Activated CD4-positive, alpha-beta T cell treated with anti-CD3 and anti-CD28 coated beads, Interleukin-2, Interleukin-4, amounts not matched to agents 100 ng/mL and 50 ng/mL, durations not matched to agents 16 hours and 8 hours (primary cell): ENCODE data around the gene ELFN2.
A peak's percentile ranks its signal among the peaks of the same experiment; 100 is the strongest.

Source experiments
- DNase-seq: peaks from one replicate; pipeline ENCODE4 v3.0.0-alpha.2; 2020; ENCODE audit warnings: low spot score

ELFN2 gene

GRCh38 chr22:37455896-37456295 lies 28.6 kb upstream of the ELFN2 start:
- no peak for DNase-seq

- DNase-seq: no peak
Measured at GRCh38 chr22:37454857-37455686, 27.8 kb upstream of the ELFN2 start.

GRCh38 chr22:37453696-37454095 lies 26.4 kb upstream of the ELFN2 start:
- no peak for DNase-seq

GRCh38 chr22:37451218-37451617 lies 23.9 kb upstream of the ELFN2 start:
- no peak for DNase-seq

DNA sequence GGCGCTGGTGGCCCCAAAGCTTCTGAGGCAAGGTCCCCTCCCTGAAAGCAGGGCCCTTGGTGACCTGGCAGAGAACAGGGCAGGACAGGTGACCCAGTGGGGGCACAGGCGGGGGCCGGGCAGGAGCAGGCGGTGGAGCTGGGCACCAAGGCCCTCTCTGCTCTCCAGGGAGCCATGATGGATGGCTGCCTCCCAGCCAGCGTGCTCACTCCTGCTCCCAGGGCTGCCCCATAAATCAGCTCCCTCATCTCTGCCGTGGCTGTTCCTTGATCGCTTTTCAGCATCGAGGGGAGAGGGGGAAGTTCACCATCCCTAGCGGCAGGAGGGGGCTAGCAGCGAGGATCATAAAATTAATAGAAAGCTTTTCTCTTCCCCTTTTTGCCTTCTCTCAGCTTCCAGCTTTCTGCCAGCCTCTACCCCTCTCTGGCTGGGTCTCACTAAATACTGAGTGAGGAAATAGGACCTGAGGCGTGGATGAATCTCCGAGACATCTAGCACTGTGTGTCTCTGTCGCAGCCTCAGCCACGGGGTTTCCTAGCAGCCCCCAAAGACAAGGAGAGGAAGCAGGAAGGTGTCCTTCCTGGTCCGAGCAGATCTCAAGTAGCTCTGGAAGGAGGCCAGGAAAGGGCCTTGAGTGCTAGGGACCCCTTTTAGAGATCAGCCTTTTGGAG lies 22.2 kb upstream of the ELFN2 start:
- DNase-seq: no peak

GRCh38 chr22:37448516-37449127 lies 21.3 kb upstream of the ELFN2 start:
- DNase-seq: no peak

DNA sequence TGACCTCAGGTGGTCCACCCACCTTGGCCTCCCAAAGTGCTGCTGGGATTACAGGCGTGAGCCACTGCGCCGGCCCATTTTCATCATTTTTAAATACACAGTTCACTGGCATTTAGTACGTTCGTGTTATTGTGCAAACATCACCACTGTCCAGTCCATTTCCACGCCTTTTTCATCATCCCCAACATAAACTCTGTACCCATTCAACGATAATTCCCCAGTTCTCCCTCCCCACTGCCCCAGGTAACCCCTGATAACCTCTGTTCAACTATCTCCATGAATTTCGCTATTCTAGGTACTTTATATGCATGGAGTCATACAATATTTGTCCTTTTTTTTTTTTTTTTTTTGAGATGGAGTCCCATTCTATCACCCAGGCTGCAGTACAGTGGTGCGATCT lies 18.2 kb upstream of the ELFN2 start:
- no peak for DNase-seq

GRCh38 chr22:37443977-37444376 lies 16.7 kb upstream of the ELFN2 start:
- DNase-seq: no peak

GRCh38 chr22:37443086-37443485 lies 15.8 kb upstream of the ELFN2 start:
- DNase-seq: no peak

DNA sequence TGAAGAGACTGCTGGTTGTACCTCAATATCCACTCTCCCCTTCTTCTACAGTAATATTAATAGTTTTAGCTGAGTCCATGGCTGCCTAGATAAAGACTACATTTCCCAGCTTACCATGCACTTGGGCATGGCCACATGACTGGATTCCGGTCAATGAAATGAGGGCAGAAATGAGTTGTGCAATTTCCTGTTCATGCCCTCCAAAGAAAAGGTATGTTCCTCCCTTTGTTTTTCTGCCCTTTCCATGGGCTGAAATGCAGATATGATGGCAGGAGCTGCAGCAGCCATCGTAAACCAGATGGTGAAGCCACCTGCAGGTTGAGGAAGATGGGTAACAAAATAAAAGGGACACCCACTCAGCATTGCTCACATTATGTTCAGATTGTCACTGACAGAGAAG lies 15.3 kb upstream of the ELFN2 start:
- peak; percentile 48 for DNase-seq

GRCh38 chr22:37442135-37442534 lies 14.9 kb upstream of the ELFN2 start:
- no peak for DNase-seq

- DNase-seq: no peak
Measured at GRCh38 chr22:37440875-37441274, 13.6 kb upstream of the ELFN2 start.

DNA sequence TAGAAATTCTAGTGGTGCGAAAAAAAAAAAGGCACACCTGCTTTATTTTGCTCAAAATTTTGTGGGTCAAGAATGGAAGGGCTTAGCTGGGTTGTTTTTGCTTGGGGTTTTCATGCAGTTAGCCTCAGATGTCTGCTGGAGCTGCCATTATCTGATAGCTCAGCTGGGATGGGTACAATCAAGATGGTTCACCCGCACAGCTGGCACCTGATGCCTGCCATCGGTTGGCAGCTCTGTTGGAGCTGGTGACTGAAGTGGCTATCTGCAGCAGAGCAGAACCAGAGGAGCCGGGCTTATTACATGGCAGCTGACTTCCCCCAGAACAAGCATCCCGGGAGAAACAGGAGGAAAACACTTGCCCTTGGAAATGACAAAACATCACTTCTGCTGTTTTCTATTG lies 12.1 kb upstream of the ELFN2 start:
- no peak for DNase-seq

- no peak for DNase-seq
Measured at GRCh38 chr22:37435970-37436603, 8.8 kb upstream of the ELFN2 start.

- no peak for DNase-seq
Measured at GRCh38 chr22:37433786-37434185, 6.5 kb upstream of the ELFN2 start.

DNA sequence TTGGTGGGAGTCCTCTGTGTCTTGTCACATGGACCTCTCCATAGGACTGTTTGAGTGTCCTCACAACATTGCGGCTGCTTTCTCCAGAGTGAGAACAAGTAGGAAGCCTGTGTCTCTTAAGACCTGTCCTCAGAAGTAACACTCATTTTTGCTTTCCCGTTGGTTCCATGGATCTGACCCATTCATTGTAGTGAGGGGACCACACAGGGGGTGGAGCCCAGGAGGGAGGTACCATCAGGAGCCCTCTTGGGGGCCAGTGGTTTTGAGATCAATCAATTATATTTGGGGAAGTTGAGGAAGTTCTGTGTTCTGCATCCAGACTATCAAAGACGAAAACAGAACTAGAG lies 5.4 kb upstream of the ELFN2 start:
- no peak for DNase-seq

GRCh38 chr22:37431801-37432707 lies 4.8 kb upstream of the ELFN2 start:
- peak; percentile 78 for DNase-seq

DNA sequence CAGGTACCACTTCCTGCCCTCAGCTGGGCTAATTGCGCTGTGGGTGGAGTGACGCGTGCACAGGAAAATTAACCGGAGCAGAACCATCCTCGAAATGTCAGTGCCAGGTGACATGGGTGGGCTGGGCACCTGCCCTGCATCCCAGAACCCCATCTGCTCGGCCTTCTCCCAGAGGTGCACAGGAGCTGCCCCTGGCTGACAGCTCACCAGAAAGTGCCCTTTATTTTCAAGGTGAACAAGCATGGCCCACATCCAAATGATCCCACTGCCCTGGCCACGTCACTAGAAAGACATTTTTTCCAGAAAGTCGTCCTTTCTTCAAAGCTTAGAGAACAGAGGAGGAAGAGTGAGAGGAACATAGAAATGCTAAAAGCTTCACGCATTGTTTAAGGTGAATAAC lies 4.1 kb upstream of the ELFN2 start:
- no peak for DNase-seq

GRCh38 chr22:37430941-37431340 lies 3.7 kb upstream of the ELFN2 start:
- no peak for DNase-seq

DNA sequence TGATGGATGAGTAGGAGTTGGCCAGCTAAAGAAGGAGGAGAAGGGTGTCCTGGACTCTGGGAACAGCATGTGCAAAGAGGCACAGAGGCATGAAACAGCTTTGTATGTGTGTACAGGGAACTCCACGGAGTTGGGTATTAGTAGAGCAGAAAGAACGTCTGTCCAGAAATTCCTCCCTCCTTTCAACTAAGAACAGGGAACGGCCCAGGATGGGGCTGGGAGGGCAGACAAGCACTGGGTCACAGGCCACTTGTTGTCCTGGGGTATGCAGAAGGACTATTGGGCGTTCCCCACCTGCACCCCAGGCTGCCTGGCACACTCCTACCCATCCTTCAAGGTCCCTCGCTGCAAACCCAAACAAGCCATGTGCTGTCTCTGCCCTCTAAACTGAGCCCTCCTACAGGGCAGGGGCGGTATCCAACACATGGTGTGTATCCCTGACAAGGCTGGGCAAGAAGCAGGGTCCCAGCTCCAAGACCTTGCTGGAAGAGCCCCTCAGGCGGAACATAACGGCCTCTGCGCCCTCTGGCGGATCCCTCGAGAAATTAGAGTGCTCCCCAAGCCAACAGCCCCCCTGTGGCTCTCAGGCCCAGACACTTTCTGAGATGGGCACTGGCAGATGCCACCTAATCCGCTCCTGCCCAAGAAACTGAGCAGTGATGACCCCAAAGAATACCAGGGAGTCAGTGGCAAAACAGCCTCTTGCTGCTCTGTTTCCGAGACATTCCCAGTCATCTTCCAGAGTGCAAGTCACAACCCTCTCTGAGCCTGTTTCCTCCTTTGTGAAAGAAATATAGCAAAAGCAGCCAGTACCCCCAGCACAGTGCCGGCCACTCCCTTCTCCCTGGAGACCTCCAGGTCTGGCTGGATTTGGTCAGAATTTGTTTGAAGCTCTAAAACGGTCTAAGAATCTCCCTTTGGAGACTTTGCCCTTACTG lies 1.6 kb upstream of the ELFN2 start:
- DNase-seq: peak; percentile 54
